ENCODE results near the gene PPM1L.
"Not testable (repeated sequence)": the region's sequence is repeated elsewhere in the genome, so short reads cannot be mapped to it uniquely, and the experiment has no call there.

The PPM1L gene

GRCh38 chr3:161034913-161035550 is 279.0 kb downstream of the PPM1L start:
- DNase-seq (ENCODE audit: low read depth in 2 of 2): not testable (repeated sequence)

- DNase-seq (ENCODE audit: low read depth in 2 of 2): no peak
Measured at GRCh38 chr3:161035711-161036110, 279.7 kb downstream of the PPM1L start.

GRCh38 chr3:161038725-161039124 is 282.7 kb downstream of the PPM1L start:
- no peak for DNase-seq (ENCODE audit: low read depth in 2 of 2)

- no peak for DNase-seq (ENCODE audit: low read depth in 2 of 2)
Measured at GRCh38 chr3:161042023-161042501, 286.0 kb downstream of the PPM1L start.

GRCh38 chr3:161043336-161044035 is 287.5 kb downstream of the PPM1L start:
- DNase-seq (ENCODE audit: low read depth in 2 of 2): no peak

- DNase-seq (ENCODE audit: low read depth in 2 of 2): no peak
Measured at GRCh38 chr3:161049683-161050248, 293.7 kb downstream of the PPM1L start.

GRCh38 chr3:161050935-161051334 is 294.9 kb downstream of the PPM1L start:
- DNase-seq (ENCODE audit: low read depth in 2 of 2): no peak

- DNase-seq (ENCODE audit: low read depth in 2 of 2): no peak
Measured at GRCh38 chr3:161051856-161052255, 295.8 kb downstream of the PPM1L start.

- no peak for DNase-seq (ENCODE audit: low read depth in 2 of 2)
Measured at GRCh38 chr3:161054860-161055604, 299.0 kb downstream of the PPM1L start.

GRCh38 chr3:161064413-161064812 is 308.4 kb downstream of the PPM1L start:
- DNase-seq (ENCODE audit: low read depth in 2 of 2): no peak

GRCh38 chr3:161066930-161067329 is 310.9 kb downstream of the PPM1L start:
- DNase-seq (ENCODE audit: low read depth in 2 of 2): no peak

- no peak for DNase-seq (ENCODE audit: low read depth in 2 of 2)
Measured at GRCh38 chr3:161067335-161067734, 311.3 kb downstream of the PPM1L start.

GRCh38 chr3:161069511-161070251 is 313.6 kb downstream of the PPM1L start:
- no peak for DNase-seq (ENCODE audit: low read depth in 2 of 2)

- DNase-seq (ENCODE audit: low read depth in 2 of 2): no peak
Measured at GRCh38 chr3:161070252-161070930, 314.4 kb downstream of the PPM1L start.

GRCh38 chr3:161070980-161071663 is 315.1 kb downstream of the PPM1L start:
- DNase-seq (ENCODE audit: low read depth in 2 of 2): no peak

- no peak for DNase-seq (ENCODE audit: low read depth in 2 of 2)
Measured at GRCh38 chr3:161072211-161072621, 316.2 kb downstream of the PPM1L start.

- no peak for DNase-seq (ENCODE audit: low read depth in 2 of 2)
Measured at GRCh38 chr3:161072751-161073150, 316.7 kb downstream of the PPM1L start.

- DNase-seq (ENCODE audit: low read depth in 2 of 2): no peak
Measured at GRCh38 chr3:161073181-161073580, 317.1 kb downstream of the PPM1L start.

GRCh38 chr3:161081633-161082032 is 325.6 kb downstream of the PPM1L start:
- DNase-seq (ENCODE audit: low read depth in 2 of 2): no peak

- no peak for DNase-seq (ENCODE audit: low read depth in 2 of 2)
Measured at GRCh38 chr3:161082063-161082462, 326.0 kb downstream of the PPM1L start.
